Kidney (tissue), 14 donors: ENCODE measurements around the gene HBEGF. TPM values are rescaled to one million over a fixed set of nuclear protein-coding genes. Genes with fewer than 3 reads are reported as not detected.

Experiments used
- DNase-seq, 5 donors: peaks; one replicate each; pipeline ENCODE4 v3.0.0-alpha.2; 2013 to 2020
- FAIRE-seq: peaks from 2 replicates; lab custom pipeline; 2012; peaks lifted over from hg19 to GRCh38; lab: Jason Lieb, UNC
- H3K27ac ChIP-seq, 2 donors: one replicate each; pipeline ENCODE4 v1.7.0; 2013; ENCODE audit warnings: low read depth in 2 of 2, low read length in 2 of 2, inconsistent platforms in 1 of 2
- H3K27me3 ChIP-seq: one replicate; pipeline ENCODE4 v1.7.1; 2013; ENCODE audit warnings: low read length, inconsistent platforms; ENCODE audit not compliant: control insufficient read depth, insufficient read depth
- H3K36me3 ChIP-seq, 3 donors: one replicate each; pipeline versions ENCODE4 v1.7.0 to v1.7.1; 2013; ENCODE audit warnings: low read length in 3 of 3, control low read depth in 1 of 3, inconsistent platforms in 1 of 3; ENCODE audit not compliant: insufficient read depth in 3 of 3, control insufficient read depth in 2 of 3
- H3K4me1 ChIP-seq, 3 donors: one replicate each; pipeline versions ENCODE4 v1.7.0 to v1.7.1; 2013; ENCODE audit warnings: low read length in 3 of 3, inconsistent platforms in 1 of 3, low read depth in 1 of 3; ENCODE audit not compliant: control insufficient read depth in 2 of 3, insufficient read depth in 2 of 3
- H3K4me3 ChIP-seq, 3 donors: one replicate each; pipeline versions ENCODE4 v1.7.0 to v1.8.1; 2013; ENCODE audit warnings: low read length in 3 of 3, control low read depth in 1 of 3, inconsistent platforms in 1 of 3
- H3K9ac ChIP-seq, 3 donors: one replicate each; pipeline versions ENCODE4 v1.7.0 to v1.7.1; 2013; ENCODE audit warnings: low read length in 3 of 3, control low read depth in 1 of 3, inconsistent platforms in 1 of 3
- H3K9me3 ChIP-seq, 3 donors: one replicate each; pipeline versions ENCODE4 v1.7.0 to v1.7.1; 2013; ENCODE audit warnings: low read length in 3 of 3, control low read depth in 1 of 3, inconsistent platforms in 1 of 3; ENCODE audit not compliant: control insufficient read depth in 2 of 3, insufficient read depth in 1 of 3
- CTCF ChIP-seq: IDR thresholded peaks from 3 replicates; pipeline ENCODE4 v1.5.1; 2012; ENCODE audit warnings: mild to moderate bottlenecking, moderate library complexity, borderline replicate concordance; ENCODE audit not compliant: insufficient read depth; ENCODE audit errors: extremely low read depth
- intact Hi-C: fragments of 100-400 bp; cut with DNase I; formaldehyde crosslinking; loops from one replicate; pipeline ENCODE4 v1.11.1; 2022
- polyA plus RNA-seq: library from polyadenylated mRNA; stranded (reverse); fragments of 350-450 nt; fragmentation: Illumina TruSeq; extraction: RNeasy Lipid Tissue Mini Kit (QIAGEN cat#74804); gene quantifications from one replicate; pipeline ENCODE4 v1.2.3, GENCODE V29; 2014; ENCODE audit warnings: low read depth, low replicate concordance; ENCODE audit not compliant: insufficient read depth
- total RNA-seq: library from RNA; stranded (reverse); fragmentation: NEBNext Ultra II Directional; extraction: Animal tissue kit (Norgen Biotek cat#: 25700); gene quantifications from one replicate; pipeline ENCODE4 v1.2.1, GENCODE V29; 2021
- donor health status: control.
- donor health status: control.
- donor health status: control.
- donor health status: control.
- donor health status: control.
- donor health status: DM: yes; HTN: yes; CAD: no.
- donor health status: Normal renal cell carcinoma (clear cell type).

Gene HBEGF
- total and polyA plus RNA-seq, 2 donors from 2014 or later, result 6.0 to 7.8 TPM

- peaks cover 0 to 17% (median 5%) of the 10 kb centered on the region in 3 donors for H3K4me1 ChIP-seq
Observed at GRCh38 chr5:140294753-140295152, 51.6 kb downstream of the HBEGF start.

DNA sequence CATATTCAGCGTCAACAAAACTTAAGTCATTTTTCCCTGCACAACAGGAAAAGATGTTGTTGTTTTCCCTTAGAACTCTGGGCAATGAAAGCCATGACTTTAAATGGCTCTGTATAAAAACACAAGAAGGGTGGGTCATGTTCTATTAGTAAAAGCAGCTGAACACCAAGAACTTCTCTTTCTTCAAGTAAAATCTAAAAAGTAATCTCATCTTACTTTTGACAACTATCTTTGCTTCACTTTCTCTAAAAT lies 52.6 kb downstream of the HBEGF start:
- no peak overlapping the region for H3K27ac ChIP-seq
- no peak overlapping the region for H3K4me3 ChIP-seq
- no peak for FAIRE-seq
- no peaks in the 10 kb centered on the region for H3K36me3 ChIP-seq
- H3K9me3 ChIP-seq, result no peaks in the 10 kb centered on the region
- no peak for TF ChIP-seq CTCF
- H3K4me1 ChIP-seq, result peaks cover 0 to 17% (median 5%) of the 10 kb centered on the region in 3 donors
- H3K9ac ChIP-seq, result no peak overlapping the region
- DNase-seq, result no peak
- H3K27me3 ChIP-seq, result no peaks in the 10 kb centered on the region
- intact Hi-C loops, result no loop called here

More at GRCh38 chr5:140294753-140295152, 51.6 kb downstream of the HBEGF start:
- Histone ChIP-seq H3K9me3 (no peaks in the 10 kb centered on the region), H3K27ac (no peak overlapping the region), H3K36me3 (no peaks in the 10 kb centered on the region), H3K9ac (no peak overlapping the region), H3K4me3 (no peak overlapping the region), H3K27me3 (no peaks in the 10 kb centered on the region)
- intact Hi-C loops, result no loop called here
- FAIRE-seq (no peak), DNase-seq (no peak)
- no peak for TF ChIP-seq CTCF

DNA sequence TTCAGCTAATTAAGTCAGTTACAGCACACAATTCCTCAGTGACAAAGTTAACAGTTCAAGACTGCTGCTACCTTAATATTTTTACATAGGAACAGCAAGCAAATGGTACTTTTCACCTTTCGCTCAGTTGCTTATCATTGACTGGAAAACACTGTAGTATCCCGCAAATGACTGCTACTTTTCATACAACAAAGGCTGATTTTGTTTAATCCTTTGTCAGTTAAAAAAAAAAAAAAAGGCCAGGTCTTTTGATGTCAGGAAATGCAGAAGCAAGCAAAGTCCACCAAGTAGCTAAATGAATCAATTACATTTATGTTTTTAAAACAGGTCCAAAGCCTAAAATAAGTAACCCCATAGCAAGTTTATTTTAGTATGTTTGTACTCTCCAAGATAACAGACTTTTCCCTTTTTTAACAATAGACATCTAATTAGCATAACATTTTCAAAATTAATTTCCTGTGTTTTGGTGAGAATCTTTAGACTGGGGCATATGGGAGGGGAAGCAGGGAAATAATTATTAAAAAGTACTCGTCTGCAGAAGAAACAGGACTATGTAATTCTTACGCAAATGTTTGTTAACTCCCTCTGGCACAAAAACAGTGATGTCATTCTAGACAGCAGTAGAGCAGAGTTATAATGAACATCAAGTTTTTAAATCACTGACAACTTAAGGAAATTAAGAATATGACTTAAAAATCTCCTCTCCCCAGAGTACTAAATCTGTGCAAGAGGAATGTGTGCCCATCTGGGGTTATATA lies 53.1 kb downstream of the HBEGF start:
- no peaks in the 10 kb centered on the region for H3K27me3 ChIP-seq
- H3K9ac ChIP-seq, result no peak overlapping the region
- intact Hi-C loops, result no loop called here
- peak overlapping the region in 1 of 2 donors; percentile 9 for H3K27ac ChIP-seq
- no peak overlapping the region for H3K4me3 ChIP-seq
- FAIRE-seq (no peak), DNase-seq (peak in 1 of 5 donors; percentile 12)
- no peak for TF ChIP-seq CTCF
- peaks cover 0 to 16% (median 5%) of the 10 kb centered on the region in 3 donors for H3K4me1 ChIP-seq
- no peaks in the 10 kb centered on the region for H3K9me3 ChIP-seq
- H3K36me3 ChIP-seq, result no peaks in the 10 kb centered on the region
